Esophagus muscularis mucosa (tissue), 4 donors: ENCODE results near the gene EGFL6. TPM values are rescaled to one million over a fixed set of nuclear protein-coding genes. Genes with fewer than 3 reads are reported as not detected.
"Not testable (repeated sequence)": the region's sequence is repeated elsewhere in the genome, so short reads cannot be mapped to it uniquely, and the experiment has no call there.

Experiments
- DNase-seq: peaks from one replicate; pipeline ENCODE4 v3.0.0-alpha.2; 2017; ENCODE audit errors: extremely low spot score
- H3K27ac ChIP-seq, 4 donors: fragments of 200-600 bp; sonication (generic); replicated peaks in 1 of 4; 1 replicate in 3 of 4; 2 replicates in 1 of 4; pipeline ENCODE4 v1.5.1; 2016 to 2019; ENCODE audit warnings: mild to moderate bottlenecking in 1 of 4
- H3K27me3 ChIP-seq, 4 donors: fragments of 200-600 bp; sonication (generic); one replicate each; pipeline versions ENCODE4 v1.5.1 to v1.6.0; 2016 to 2019
- H3K36me3 ChIP-seq, 4 donors: fragments of 200-600 bp; sonication (generic); one replicate each; pipeline ENCODE4 v1.5.1; 2016 to 2019
- H3K4me1 ChIP-seq, 4 donors: fragments of 200-600 bp; sonication (generic); one replicate each; pipeline ENCODE4 v1.5.1; 2016 to 2019
- H3K4me3 ChIP-seq, 4 donors: fragments of 200-600 bp; sonication (generic); 1 replicate in 2 of 4; 2 replicates in 2 of 4; pipeline ENCODE4 v1.5.1; 2016 to 2019; ENCODE audit warnings: mild to moderate bottlenecking in 4 of 4, moderate library complexity in 1 of 4
- H3K9me3 ChIP-seq, 4 donors: fragments of 200-600 bp; sonication (generic); 1 replicate in 3 of 4; 2 replicates in 1 of 4; pipeline ENCODE4 v1.5.1; 2016 to 2019
- EP300 ChIP-seq: sonication (generic); formaldehyde crosslinking; IDR thresholded peaks from one replicate; pipeline ENCODE4 v1.6.1; 2017; ENCODE audit warnings: antibody characterized with exemption
- POLR2A ChIP-seq: fragments of 450-650 bp; IDR thresholded peaks from one replicate; pipeline ENCODE4 v1.6.1; 2017; ENCODE audit warnings: antibody characterized with exemption, moderate library complexity, mild to moderate bottlenecking, low read depth
- POLR2AphosphoS5 ChIP-seq, 2 donors: sonication (generic); formaldehyde crosslinking; IDR thresholded peaks; one replicate each; pipeline ENCODE4 v1.6.1; 2017; ENCODE audit warnings: antibody characterized with exemption in 2 of 2
- WGBS: methylation state at CpG from one replicate; pipeline ENCODE4 v1.1.5; 2018; 5-methylcytosine and 5-hydroxymethylcytosine counted together
- intact Hi-C: fragments of 100-400 bp; cut with DNase I; formaldehyde crosslinking; loops from one replicate; pipeline ENCODE4 v1.15.1; 2023
- total RNA-seq, 4 donors: library from RNA; depleted of rRNA; stranded (reverse); fragments of >200 nt; gene quantifications; one replicate each; pipeline versions ENCODE4 v1.1.0 to v1.2.1, GENCODE V29; 2016
- TF ChIP-seq, protein P1 (sequence below), 3 experiments: fragments of 200-600 bp in 2 of 3; fragments of 450-650 bp in 1 of 3; sonication (generic) in 2 of 3; IDR thresholded peaks; one replicate each; pipeline ENCODE4 v1.5.1; 2017 to 2019; ENCODE audit warnings: antibody characterized with exemption in 3 of 3, mild to moderate bottlenecking in 2 of 3, moderate library complexity in 1 of 3

EGFL6 gene
- total RNA-seq, 4 donors from 2014 or later: 0.17 to 0.19 TPM; not detected in 2

DNA sequence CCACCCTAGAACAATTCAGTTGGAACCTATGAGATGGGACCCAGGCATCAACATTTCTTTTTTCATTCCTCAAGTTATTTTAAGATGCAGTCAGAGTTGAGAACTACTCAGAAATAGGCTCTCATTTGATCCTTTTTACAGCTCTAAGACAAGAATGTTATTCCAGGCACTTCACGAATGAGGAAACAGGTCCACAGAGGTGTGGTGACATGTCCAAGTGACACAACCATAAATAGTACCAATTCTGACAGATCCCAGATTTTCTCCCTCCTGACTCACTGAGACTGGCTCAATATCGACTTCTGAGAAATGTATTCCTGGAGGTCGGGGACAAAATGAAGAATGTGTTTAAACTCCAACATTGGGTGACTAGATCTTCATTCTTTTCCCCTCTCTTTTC, 94.6 kb downstream of the EGFL6 start:
- TF ChIP-seq POLR2AphosphoS5 (IDR thresholded peaks at IDR 0.05) (no peak), POLR2A (no peak), EP300 (no peak)
- TF ChIP-seq, protein P1, sequence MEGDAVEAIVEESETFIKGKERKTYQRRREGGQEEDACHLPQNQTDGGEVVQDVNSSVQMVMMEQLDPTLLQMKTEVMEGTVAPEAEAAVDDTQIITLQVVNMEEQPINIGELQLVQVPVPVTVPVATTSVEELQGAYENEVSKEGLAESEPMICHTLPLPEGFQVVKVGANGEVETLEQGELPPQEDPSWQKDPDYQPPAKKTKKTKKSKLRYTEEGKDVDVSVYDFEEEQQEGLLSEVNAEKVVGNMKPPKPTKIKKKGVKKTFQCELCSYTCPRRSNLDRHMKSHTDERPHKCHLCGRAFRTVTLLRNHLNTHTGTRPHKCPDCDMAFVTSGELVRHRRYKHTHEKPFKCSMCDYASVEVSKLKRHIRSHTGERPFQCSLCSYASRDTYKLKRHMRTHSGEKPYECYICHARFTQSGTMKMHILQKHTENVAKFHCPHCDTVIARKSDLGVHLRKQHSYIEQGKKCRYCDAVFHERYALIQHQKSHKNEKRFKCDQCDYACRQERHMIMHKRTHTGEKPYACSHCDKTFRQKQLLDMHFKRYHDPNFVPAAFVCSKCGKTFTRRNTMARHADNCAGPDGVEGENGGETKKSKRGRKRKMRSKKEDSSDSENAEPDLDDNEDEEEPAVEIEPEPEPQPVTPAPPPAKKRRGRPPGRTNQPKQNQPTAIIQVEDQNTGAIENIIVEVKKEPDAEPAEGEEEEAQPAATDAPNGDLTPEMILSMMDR (IDR thresholded peaks at IDR 0.05): no peak
- H3K27me3 ChIP-seq: no peaks in the 10 kb centered on the region
- peaks cover 8 to 43% (median 32%) of the 10 kb centered on the region in 4 donors for H3K4me1 ChIP-seq
- DNase-seq: no peak
- intact Hi-C loops: no loop called here
- no peak overlapping the region for H3K4me3 ChIP-seq
- no peaks in the 10 kb centered on the region for H3K9me3 ChIP-seq
- H3K36me3 ChIP-seq: peaks cover 0 to 21% (median 2%) of the 10 kb centered on the region in 4 donors
- peak overlapping the region; percentile 34 to 77 (median 64) for H3K27ac ChIP-seq
- 82% methylated on average over 3 of the region's 3 CpGs for WGBS

DNA sequence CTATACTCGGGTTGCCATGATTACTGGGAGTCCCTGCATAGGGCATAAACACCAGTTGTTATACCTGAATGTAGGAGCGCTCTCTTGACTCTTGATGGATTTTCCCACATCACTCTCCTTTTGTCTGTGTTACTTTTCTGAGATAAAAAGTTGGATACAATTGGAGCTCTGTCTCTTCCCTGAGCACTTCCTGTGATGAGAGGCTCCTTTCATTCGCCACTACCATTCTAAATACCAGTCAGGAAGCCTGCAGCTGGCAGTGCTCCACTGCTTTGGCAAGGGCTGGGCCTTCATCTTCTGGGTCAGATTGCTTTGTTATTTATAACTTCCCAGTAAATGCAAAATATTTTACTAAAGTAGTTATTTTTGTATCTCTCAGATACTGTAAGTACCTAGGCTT, 97.4 kb downstream of the EGFL6 start:
- Histone ChIP-seq H3K27ac (peak overlapping the region in 2 of 4 donors; percentile 22 to 32), H3K9me3 (no peaks in the 10 kb centered on the region), H3K4me3 (no peak overlapping the region), H3K4me1 (peaks cover 8 to 40% (median 30%) of the 10 kb centered on the region in 4 donors), H3K36me3 (peaks cover 0 to 5% (median 2%) of the 10 kb centered on the region in 4 donors), H3K27me3 (no peaks in the 10 kb centered on the region)
- WGBS: 61% methylated on average over 3 of the region's 3 CpGs
- DNase-seq: no peak
- intact Hi-C loops: no loop called here
- TF ChIP-seq POLR2AphosphoS5 (IDR thresholded peaks at IDR 0.05): no peak
- no peak for TF ChIP-seq EP300
- TF ChIP-seq POLR2A: no peak
- TF ChIP-seq, protein P1 (IDR thresholded peaks at IDR 0.05): no peak

- no peaks in the 10 kb centered on the region for H3K9me3 ChIP-seq
- no peak for DNase-seq
- peaks cover 8 to 30% (median 26%) of the 10 kb centered on the region in 4 donors for H3K4me1 ChIP-seq
- H3K27ac ChIP-seq: peak overlapping the region in 2 of 4 donors; percentile 22 to 32
- H3K27me3 ChIP-seq: no peaks in the 10 kb centered on the region
- no peak overlapping the region for H3K4me3 ChIP-seq
- intact Hi-C loops: no loop called here
- peaks cover 0 to 5% (median 2%) of the 10 kb centered on the region in 4 donors for H3K36me3 ChIP-seq
- TF ChIP-seq, protein P1 (IDR thresholded peaks at IDR 0.05): no peak
- TF ChIP-seq POLR2A (no peak), POLR2AphosphoS5 (IDR thresholded peaks at IDR 0.05) (no peak), EP300 (no peak)
Measured at GRCh38 chrX:13667919-13668318, 98.5 kb downstream of the EGFL6 start.

DNA sequence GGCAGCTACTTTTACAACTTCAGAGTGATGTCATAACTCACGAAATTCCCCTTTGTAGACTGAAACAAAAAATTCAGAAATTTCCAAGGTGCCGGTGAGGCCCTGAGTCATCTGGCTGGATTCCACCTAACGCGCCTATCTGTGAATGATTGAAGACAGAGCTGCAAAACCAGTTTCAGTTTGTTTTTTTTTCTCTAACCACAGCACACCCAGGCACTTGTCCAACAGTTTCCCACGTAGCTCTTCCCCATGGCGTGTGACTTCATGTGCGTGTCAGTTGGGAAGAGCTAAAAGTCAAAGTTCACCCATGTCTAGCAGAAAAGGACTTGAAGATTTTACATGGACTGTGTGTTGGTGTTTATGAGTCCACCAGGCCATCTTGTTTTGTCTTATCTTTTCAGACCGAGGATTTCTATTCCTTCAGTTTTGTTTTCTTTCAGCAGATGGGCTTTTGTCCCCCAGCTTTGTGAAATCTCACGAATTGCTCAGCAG, 99.9 kb downstream of the EGFL6 start:
- no peak for DNase-seq
- Histone ChIP-seq H3K27ac (peak overlapping the region; percentile 34 to 67 (median 45)), H3K4me3 (peak overlapping the region in 2 of 4 donors; percentile 8 to 12), H3K36me3 (no peaks in the 10 kb centered on the region), H3K27me3 (no peaks in the 10 kb centered on the region), H3K4me1 (peaks cover 8 to 21% (median 17%) of the 10 kb centered on the region in 4 donors), H3K9me3 (no peaks in the 10 kb centered on the region)
- intact Hi-C loops: no loop called here
- 36% methylated on average over 9 of the region's 9 CpGs for WGBS
- peak; percentile 64 to 75 for TF ChIP-seq POLR2AphosphoS5 (IDR thresholded peaks at IDR 0.05)
- TF ChIP-seq, protein P1 (IDR thresholded peaks at IDR 0.05): no peak

GRCh38 chrX:13669755-13670154, 100.4 kb downstream of the EGFL6 start:
- intact Hi-C loops, DNase-seq, H3K9me3 ChIP-seq, H3K27me3 ChIP-seq, H3K36me3 ChIP-seq, H3K4me3 ChIP-seq: not testable (repeated sequence)
- WGBS: 94% methylated on average over 8 of the region's 8 CpGs
- Histone ChIP-seq H3K27ac (peak overlapping the region; percentile 34 to 67 (median 45)), H3K4me1 (peaks cover 8 to 21% (median 17%) of the 10 kb centered on the region in 4 donors)
